CD4-positive, alpha-beta T cell (primary cell): ENCODE measurements around the gene KMT5C. TPM values are rescaled to one million over a fixed set of nuclear protein-coding genes. Genes with fewer than 3 reads are reported as not detected.

ENCODE experiments used
- ATAC-seq: fragments of 200-7000 bp; cut with Tn5 transposase; one replicate; pipeline ENCODE4 v1.10.0; 2022; ENCODE audit warnings: mild to moderate bottlenecking; ENCODE audit not compliant: poor library complexity
- CTCF ChIA-PET: fragments of 350-600 bp; sonication (Branson Sonifier 250); formaldehyde crosslinking; loops from one replicate; lab custom pipeline; 2021; ENCODE audit warnings: antibody characterized with exemption, inconsistent platforms; lab: Charles Lee
- POLR2A ChIA-PET: fragments of 350-600 bp; sonication (Branson Sonifier 250); formaldehyde crosslinking; loops from one replicate; lab custom pipeline; 2021; ENCODE audit warnings: antibody characterized with exemption, inconsistent platforms; lab: Charles Lee
- DNase-seq, 14 experiments: peaks; one replicate each; pipeline ENCODE4 v3.0.0-alpha.2; 2013 to 2020; ENCODE audit warnings: mixed read lengths in 2 of 14
- H3K27ac ChIP-seq, 2 donors: one replicate each; pipeline versions ENCODE4 v1.5.1 to v1.7.0; 2013; ENCODE audit warnings: low read length in 2 of 2, low read depth in 1 of 2, mild to moderate bottlenecking in 1 of 2
- H3K27me3 ChIP-seq, 2 experiments: 1 replicate in 1 of 2; 2 replicates in 1 of 2; pipeline versions ENCODE4 v1.6.1 to v1.7.0; 2013; ENCODE audit warnings: low read length in 2 of 2, control low read depth in 1 of 2, mild to moderate bottlenecking in 1 of 2, moderate library complexity in 1 of 2; ENCODE audit not compliant: insufficient read depth in 2 of 2, control insufficient read depth in 1 of 2
- H3K36me3 ChIP-seq: one replicate; pipeline ENCODE4 v1.6.1; 2013; ENCODE audit warnings: low read length, control low read depth; ENCODE audit not compliant: insufficient read depth
- H3K4me1 ChIP-seq: one replicate; pipeline ENCODE4 v1.6.1; 2013; ENCODE audit warnings: low read length, control low read depth; ENCODE audit not compliant: insufficient read depth
- H3K4me3 ChIP-seq: one replicate; pipeline ENCODE4 v1.5.1; 2013; ENCODE audit warnings: mild to moderate bottlenecking, low read length, moderate library complexity
- H3K9me3 ChIP-seq, 2 experiments: 1 replicate in 1 of 2; 2 replicates in 1 of 2; pipeline versions ENCODE4 v1.6.1 to v1.7.0; 2013; ENCODE audit warnings: low read length in 2 of 2, mild to moderate bottlenecking in 2 of 2, control low read depth in 1 of 2, moderate library complexity in 1 of 2; ENCODE audit not compliant: control insufficient read depth in 1 of 2, insufficient read depth in 1 of 2
- H3K27ac Mint-ChIP-seq: one replicate; pipeline ENCODE4 v1.8.0; 2020; ENCODE audit warnings: mixed read lengths
- H3K27me3 Mint-ChIP-seq: one replicate; pipeline ENCODE4 v1.8.0; 2021; ENCODE audit warnings: mixed read lengths
- H3K36me3 Mint-ChIP-seq: one replicate; pipeline ENCODE4 v1.8.0; 2021; ENCODE audit warnings: low read depth, mixed read lengths
- H3K4me1 Mint-ChIP-seq: one replicate; pipeline ENCODE4 v1.8.0; 2021; ENCODE audit warnings: low read depth, mixed read lengths
- H3K4me3 Mint-ChIP-seq: one replicate; pipeline ENCODE4 v1.8.0; 2020; ENCODE audit warnings: mild to moderate bottlenecking, mixed read lengths
- H3K9me3 Mint-ChIP-seq: one replicate; pipeline ENCODE4 v1.8.0; 2020; ENCODE audit warnings: mixed read lengths
- intact Hi-C, 2 experiments: fragments of 100-400 bp; cut with DNase I in 1 of 2; cut with micrococcal nuclease in 1 of 2; formaldehyde crosslinking; loops; one replicate each; pipeline versions ENCODE4 v1.15.1 to v1.9.0; 2023 to 2025; cut with DNase I, micrococcal nuclease
- total RNA-seq, 174 experiments: library from RNA in 2 of 174; stranded (reverse) in 2 of 174; gene quantifications; one replicate each; pipeline ENCODE4 v1.2.3 and lab custom pipeline; 2021 to 2026
- TF ChIP-seq, protein P1 (sequence below): fragments of 200-600 bp; IDR thresholded peaks from one replicate; pipeline ENCODE4 v1.8.0; 2022; ENCODE audit warnings: antibody characterized with exemption, mild to moderate bottlenecking

KMT5C gene
- total RNA-seq, 2 experiments from 2014 or later = 113 to 115 TPM

DNA sequence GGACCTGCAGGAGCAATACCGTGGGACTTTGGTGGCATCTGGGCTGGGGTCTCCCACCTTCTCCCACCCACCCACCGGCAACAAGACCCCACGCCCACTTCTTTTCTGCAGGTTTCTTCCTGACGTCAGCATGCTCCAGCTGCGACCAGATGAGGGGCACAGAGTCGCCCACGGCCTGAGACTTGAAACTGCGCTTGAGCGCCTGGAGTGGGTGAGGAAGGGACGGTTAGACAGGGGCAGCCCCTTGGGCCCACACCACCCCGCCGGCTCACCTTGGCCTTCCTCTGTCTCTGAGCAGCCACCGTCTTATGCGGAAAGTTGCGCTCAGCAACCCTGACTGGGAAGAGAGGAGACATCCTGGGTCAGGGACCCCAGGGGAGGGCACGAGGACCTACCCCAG is 21.2 kb downstream of the KMT5C start:
- Mint-ChIP-seq H3K36me3 (no peaks in the 10 kb centered on the region), H3K9me3 (no peaks in the 10 kb centered on the region), H3K27me3 (peaks cover 13% of the 10 kb centered on the region), H3K4me1 (no peaks in the 10 kb centered on the region), H3K4me3 (no peak overlapping the region), H3K27ac (no peak overlapping the region)
- ChIA-PET POLR2A (interaction anchor here (1.2 kb wide), 1 partner anchor 9 kb away, joined by 3 read pairs; no protein-coding TSS in a partner anchor), CTCF (no interaction called here)
- Histone ChIP-seq H3K36me3 (no peaks in the 10 kb centered on the region), H3K4me1 (no peaks in the 10 kb centered on the region), H3K27me3 (no peaks in the 10 kb centered on the region), H3K9me3 (no peaks in the 10 kb centered on the region), H3K4me3 (no peak overlapping the region), H3K27ac (no peak overlapping the region)
- intact Hi-C loops = no loop called here
- DNase-seq (no peak), ATAC-seq (no peak)
- TF ChIP-seq, protein P1, sequence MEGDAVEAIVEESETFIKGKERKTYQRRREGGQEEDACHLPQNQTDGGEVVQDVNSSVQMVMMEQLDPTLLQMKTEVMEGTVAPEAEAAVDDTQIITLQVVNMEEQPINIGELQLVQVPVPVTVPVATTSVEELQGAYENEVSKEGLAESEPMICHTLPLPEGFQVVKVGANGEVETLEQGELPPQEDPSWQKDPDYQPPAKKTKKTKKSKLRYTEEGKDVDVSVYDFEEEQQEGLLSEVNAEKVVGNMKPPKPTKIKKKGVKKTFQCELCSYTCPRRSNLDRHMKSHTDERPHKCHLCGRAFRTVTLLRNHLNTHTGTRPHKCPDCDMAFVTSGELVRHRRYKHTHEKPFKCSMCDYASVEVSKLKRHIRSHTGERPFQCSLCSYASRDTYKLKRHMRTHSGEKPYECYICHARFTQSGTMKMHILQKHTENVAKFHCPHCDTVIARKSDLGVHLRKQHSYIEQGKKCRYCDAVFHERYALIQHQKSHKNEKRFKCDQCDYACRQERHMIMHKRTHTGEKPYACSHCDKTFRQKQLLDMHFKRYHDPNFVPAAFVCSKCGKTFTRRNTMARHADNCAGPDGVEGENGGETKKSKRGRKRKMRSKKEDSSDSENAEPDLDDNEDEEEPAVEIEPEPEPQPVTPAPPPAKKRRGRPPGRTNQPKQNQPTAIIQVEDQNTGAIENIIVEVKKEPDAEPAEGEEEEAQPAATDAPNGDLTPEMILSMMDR = no peak

DNA sequence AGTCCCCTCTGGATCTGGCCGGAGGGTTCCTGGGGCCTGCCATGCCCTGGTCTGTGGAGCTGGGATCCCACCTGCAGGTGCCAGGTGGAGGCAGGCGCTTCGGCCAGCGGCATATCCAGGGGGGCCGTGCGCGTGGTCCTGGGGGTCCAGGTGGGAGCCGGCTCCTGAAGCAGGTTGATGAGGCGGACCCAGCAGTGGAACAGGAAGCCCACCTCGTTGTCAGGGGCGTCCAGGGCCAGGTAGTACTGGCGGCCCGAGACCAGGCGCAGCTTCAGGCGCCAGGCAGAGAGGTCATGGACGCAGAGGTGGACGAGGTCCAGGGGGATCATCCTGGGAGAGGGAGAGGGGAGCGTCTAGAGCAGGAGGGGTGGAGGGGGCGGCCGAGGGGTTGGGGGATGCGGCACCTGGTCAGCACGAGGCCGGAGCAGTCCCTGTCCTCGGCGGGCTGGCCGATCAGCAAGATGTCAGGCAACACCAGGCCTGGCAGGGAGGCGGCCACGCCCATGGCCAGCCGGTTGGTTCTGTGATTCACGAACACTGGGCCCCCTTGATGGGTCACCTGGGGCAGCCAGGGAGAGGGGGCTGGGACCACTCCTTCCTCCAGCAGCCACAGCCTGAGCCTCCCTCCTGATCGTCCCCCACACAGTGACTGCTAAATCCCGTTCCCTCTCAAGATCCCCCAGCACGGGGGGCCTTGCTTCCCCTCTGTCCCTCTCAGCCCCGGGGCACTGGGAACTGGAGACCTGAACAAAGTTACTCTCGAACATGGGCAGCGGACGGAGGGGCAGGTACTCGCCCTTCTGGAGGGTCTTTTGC is 22.7 kb downstream of the KMT5C start:
- no peaks in the 10 kb centered on the region for H3K9me3 ChIP-seq
- H3K27me3 ChIP-seq = no peaks in the 10 kb centered on the region
- ChIA-PET CTCF (interaction anchor here (0.7 kb wide), 1 partner anchor 22 kb away, joined by 3 read pairs; the partner anchor contains the start of gene TMEM238), POLR2A (interaction anchor here (0.7 kb wide), 1 partner anchor 54 kb away, joined by 4 read pairs; no protein-coding TSS in a partner anchor)
- no peak for ATAC-seq
- no peaks in the 10 kb centered on the region for H3K36me3 ChIP-seq
- Mint-ChIP-seq H3K4me3 (no peak overlapping the region), H3K27me3 (peaks cover 8% of the 10 kb centered on the region), H3K27ac (no peak overlapping the region), H3K9me3 (no peaks in the 10 kb centered on the region), H3K4me1 (no peaks in the 10 kb centered on the region), H3K36me3 (no peaks in the 10 kb centered on the region)
- no peak overlapping the region for H3K27ac ChIP-seq
- DNase-seq = no peak
- TF ChIP-seq, protein P1 = no peak
- intact Hi-C loops = no loop called here
- H3K4me3 ChIP-seq = no peak overlapping the region
- H3K4me1 ChIP-seq = no peaks in the 10 kb centered on the region

DNA sequence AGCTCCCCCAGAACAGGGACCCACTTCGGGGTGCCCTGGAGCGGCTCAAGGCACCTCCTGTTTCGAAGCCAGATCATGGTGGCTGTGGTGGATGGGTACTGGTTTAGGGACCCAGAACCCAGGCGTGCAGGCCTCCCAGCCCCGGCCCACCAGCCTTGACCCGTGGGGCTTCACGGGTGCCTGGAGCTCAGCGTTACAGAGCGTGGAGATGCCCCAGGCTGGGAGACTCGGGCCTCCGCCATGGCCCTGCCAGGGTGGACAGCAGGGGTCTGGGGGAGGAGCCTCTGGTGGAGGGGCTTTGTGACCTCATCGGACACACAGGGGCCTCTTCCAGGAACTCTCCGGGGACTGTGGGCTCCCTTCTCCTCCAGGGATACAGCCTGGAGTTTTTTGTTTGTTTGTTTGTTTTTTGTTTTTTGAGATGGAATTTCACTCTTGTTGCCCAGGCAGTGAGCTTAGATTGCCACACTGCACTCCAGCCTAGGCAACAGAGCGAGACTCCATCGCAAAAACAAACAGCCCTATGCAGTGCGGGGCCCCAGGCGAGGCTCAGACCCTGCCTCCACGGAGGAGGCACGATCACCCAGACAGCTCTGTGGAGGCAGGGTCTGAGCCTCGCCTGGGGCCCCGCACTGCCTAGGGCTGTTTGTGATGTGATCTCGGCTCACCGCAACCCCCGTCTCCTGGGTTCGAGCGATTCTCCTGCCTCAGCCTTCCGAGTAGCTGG is 23.5 kb downstream of the KMT5C start, which contains the start of gene GARIN5B:
GARIN5B (minus strand) TSS at position 271 of the 727 bp plus-strand sequence; CDS start at position 77, 194 bp downstream.
- ChIA-PET POLR2A (no interaction called here), CTCF (no interaction called here)
- Mint-ChIP-seq H3K4me3 (no peak within 1 kb of the TSS), H3K4me1 (no peaks in the 10 kb centered on the region), H3K27me3 (peaks cover 10% of the 10 kb centered on the region), H3K9me3 (no peaks in the 10 kb centered on the region), H3K27ac (no peak within 1 kb of the TSS), H3K36me3 (no peaks in the 10 kb centered on the region)
- intact Hi-C loops = no loop called here
- Histone ChIP-seq H3K27ac (no peak within 1 kb of the TSS), H3K9me3 (peaks cover 0 to under 1% of the 10 kb centered on the region in 2 experiments), H3K27me3 (peaks cover 1 to 4% of the 10 kb centered on the region in 2 experiments), H3K36me3 (no peaks in the 10 kb centered on the region), H3K4me1 (no peaks in the 10 kb centered on the region), H3K4me3 (no peak within 1 kb of the TSS)
- TF ChIP-seq, protein P1 = no peak
- no peak for ATAC-seq
- no peak for DNase-seq
